Retina (tissue), 1 donor: ENCODE results near the gene ASTN2.
A peak's percentile ranks its signal among the peaks of the same experiment; 100 is the strongest.

Source experiments
- DNase-seq: peaks from one replicate; pipeline ENCODE4 v3.0.0-alpha.2; 2016

Gene ASTN2

DNA sequence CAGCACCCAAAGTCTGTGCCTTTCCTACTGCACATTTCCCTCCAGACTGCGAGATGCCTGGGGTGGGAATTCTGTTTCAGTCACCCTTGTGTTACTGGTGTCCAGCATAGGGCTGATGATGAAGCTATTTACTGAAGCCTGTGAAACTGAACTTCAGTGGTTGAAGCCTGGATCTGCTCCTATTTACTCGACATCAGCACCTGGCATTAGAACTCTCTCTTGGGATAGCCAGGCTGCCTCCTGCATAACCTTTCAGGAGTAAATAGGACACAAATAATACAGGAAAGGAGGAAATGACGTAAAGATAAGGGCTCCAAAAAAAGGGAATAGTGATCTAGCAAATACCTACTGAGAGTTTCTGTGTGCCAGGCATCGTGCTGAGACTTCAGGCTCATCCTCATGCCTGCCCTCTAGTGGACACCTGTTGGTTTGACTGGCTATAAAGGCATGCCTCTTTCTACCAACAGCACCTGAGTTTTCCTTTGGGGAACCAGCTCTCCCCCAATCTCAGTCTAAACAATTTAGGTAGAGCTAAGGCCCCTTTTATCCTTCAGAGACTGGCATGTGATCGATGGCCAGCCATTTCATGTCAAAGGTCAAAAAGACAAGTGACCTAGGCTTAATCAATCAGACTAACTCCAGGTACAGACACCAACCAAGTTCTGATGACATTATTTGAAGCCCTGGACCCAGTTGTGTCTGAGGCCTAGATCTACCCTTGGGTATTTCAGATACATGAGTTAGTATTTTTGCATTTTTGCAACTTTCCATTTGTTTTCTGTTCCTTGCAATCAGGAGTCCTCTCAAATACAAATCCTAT lies 919.8 kb downstream of the ASTN2 start:
- peak; percentile 24 for DNase-seq

DNA sequence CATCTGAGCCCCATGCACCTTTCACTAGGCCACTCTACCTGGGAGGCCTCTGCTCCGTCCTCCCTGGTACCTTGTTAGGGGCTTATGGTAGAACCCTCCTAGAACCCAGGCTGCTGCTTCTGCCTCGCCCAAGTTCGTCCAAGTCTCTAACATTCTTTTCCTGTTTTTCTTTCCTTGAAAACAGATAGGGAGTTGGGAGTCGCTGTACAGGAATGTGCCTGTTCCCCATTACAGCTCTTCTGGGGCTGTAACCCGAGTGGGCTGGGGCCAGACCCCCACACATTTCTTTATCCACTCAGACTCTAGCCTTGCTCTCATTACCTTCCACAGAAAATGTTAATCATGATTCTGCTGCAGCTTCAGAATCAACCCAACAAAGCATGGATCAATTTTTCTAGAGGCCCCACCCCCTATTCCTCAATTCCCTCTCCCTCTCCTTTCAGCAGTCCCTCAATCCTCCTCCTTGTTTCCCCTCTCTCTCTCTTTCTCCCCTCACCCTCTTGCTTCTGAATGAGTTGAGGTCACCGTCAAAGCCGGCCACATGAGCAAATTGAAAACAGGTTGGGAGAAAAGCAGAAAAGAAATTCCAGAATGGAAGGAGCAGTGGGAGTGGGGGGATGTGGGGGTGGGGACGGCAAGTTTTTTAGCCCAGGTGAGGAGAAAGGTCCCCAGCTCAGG lies 921.5 kb downstream of the ASTN2 start:
- no peak for DNase-seq

DNA sequence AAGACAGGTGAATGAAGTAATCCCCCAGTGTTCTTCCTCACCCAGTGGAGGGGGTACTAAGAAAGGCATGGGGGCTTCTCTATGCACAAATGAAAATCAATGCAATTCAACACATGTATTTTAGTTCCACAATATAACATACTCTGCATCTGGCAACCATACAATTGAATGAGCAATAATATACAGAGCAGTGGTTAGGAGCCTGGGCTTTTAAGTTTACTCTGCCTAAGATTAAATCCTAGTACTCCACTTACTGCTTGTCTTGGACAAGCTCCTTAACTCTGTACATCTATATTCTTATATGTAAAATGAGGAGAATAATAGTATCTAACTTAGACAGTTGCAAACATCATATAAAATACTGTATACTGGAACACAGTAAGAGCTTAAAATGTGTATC lies 923.2 kb downstream of the ASTN2 start:
- no peak for DNase-seq

DNA sequence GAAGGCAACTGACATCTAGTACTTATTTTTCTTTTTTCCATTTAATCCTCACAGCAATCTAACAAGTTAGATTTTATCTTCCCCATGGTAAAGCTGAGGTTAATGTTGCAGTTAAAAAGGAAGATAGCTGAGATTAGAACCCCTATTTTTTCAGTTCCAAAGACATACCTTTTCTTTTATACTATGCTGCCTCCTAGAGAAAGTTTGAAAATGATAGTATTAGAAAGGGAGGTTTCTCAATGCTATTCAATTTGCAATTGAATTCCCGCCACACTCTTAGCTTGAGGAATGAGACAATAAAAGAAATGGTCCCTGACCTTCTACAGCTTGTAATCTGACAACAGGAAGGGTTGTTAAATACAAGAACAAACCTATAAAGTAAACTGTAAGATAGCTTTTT lies 923.6 kb downstream of the ASTN2 start:
- DNase-seq = no peak

DNA sequence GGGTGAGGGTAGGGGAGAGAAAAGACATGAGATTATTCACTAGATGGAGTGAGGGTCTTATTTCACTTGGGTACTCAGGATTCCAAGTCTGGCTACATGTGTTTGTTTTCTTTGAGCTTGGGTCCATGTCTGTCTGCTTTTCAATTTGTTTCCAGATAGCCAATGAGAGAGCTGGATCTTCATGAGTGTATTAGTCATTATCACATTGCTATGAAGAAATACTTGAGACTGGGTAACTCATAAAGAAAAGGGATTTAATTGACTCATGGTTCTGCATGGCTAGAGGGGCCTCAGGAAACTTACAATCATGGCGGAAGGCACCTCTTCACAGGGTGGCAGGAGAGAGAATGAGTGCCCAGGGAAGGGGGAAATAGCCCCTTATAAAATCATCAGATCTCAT lies 924.5 kb downstream of the ASTN2 start:
- DNase-seq = no peak

DNA sequence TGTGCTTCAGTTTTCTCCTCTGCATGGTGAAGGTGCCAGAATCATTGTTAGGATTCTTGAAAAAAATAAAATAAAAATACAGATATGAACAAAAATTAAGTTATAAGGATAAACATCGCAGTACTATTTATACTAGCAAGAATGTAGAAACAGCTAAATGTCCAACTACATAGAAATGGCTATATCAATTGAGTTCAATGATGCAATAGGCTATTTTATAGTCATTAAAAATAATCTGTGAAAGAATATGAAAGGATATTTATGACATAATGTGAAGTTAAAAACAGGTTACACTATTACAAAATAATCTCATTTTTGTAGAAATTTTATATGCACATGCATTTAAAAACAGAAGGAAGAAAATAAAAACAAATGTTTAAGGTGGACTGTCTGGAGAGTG lies 926.5 kb downstream of the ASTN2 start:
- no peak for DNase-seq

DNA sequence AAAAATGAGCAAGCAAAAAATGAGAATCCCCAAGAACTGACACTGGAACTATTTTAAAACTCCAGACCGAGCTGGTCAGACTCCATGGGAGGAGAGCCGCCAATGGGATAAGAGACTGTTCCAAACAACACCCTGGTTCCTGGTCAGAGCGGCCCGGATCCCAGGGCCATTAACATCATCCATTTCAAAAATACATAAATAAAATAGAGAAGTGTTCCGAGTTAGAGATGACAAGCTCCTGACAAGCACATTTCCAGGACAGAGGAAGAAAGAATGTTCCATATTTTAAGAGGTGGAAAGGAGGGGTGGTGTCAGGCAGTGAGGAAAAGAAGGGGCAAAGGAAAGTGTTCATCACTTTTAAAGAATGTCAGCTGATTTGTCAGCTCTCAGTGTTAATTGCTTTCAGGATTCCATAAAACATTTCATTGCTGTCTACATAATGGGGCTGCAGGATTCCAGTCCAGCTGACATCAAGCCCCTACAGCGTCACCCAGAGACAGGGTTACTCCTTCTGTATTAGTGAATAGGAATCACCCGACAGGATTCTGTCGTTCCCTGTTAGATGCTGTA lies 930.3 kb downstream of the ASTN2 start:
- no peak for DNase-seq

DNA sequence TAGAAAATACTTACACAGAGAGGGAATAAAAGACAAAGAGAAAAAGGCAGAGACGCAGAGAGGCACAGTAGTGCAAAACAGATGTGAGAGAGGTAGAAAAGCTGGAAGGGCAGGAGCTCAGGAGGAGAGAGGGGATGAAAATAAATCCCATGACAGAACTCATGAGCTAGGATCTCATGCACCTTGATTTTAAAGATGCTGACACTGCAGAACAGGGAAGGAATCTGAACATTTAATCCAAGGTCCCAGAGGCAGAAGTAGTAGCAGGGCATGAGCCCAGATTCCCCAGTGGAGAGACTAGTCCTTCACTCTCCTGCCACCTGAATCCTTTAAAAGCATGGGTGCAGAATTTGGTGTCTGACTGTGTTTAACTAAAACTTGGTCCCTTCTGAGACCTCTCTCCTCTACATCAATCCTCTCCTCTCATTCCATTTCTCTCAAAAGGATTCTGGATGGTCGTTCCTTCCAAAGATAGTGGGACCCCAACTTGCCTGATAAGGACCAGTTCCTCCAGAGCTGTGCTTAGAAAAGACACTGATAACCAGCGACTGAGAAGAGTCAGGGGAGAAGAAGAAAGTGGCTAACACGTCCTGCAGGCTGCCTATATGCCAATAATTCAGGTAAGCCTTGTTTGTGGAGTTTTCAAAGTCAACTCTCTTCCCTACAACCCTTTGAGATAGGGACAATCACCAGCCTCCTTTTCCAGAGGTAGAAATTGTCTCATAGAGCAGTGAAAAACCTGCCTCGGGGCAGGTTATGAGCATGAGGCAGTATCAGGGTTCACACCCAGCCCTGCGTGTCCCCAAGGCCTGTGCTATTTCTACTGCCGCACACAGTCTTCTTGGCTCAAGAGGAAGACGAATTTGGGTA lies 931.0 kb downstream of the ASTN2 start:
- DNase-seq = no peak

DNA sequence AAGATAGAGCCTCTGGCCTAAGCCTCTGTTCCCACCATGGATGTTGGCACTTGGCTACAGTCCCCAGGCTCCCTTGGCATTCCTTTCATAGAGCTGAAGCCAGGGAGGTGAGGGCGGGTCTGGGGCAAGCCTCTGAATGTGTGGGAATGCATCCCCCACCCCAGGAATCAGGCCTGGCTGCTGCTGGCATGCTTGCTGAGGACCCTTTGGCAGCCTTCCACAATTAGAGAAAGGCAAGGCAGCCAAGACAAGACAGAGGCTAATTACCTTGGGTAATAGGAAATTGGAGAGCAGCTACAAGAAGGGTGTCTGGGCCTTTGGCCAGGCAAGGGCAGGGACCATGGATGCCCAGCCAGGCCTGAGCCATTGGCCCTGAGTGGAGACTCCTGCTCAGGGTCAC lies 932.1 kb downstream of the ASTN2 start:
- no peak for DNase-seq

DNA sequence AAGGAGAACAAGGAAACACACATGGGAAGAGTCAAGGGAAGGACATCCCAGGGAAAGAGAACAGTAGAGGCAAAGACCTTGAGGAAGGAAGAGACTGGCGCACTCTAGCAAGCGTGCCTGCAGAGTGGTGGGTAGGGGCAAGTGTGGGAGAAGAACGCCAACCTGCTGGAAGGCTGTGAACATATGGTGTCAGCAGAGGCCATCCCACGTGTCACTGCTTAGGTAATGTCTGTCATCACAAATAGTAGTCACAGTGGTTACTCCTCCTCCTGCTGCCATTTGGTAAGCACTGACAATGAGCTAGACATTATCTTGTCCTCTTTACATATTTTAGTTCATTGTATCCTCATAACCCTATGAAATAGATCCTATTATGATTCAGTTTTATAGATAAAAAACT lies 934.2 kb downstream of the ASTN2 start:
- DNase-seq = no peak

DNA sequence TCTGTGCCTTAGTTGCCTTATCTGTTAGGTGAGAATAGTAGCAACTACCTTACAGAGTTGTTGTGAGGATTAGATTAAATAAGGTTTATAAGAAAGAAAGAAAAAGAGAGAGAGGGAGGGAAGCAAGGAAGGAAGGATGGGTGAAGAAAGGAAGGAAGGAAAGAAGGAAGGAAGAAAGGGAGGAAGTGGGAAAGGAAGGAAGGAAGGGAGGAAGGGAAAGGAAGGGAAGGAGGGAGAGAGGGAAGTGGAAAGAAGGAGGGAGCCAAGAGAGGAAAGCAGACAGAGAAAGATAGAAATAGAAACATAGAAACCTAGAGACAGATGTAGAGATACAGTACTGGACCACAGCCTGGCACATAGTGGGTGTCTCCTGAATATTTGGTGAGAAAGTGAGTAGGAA lies 934.9 kb downstream of the ASTN2 start:
- DNase-seq = no peak

DNA sequence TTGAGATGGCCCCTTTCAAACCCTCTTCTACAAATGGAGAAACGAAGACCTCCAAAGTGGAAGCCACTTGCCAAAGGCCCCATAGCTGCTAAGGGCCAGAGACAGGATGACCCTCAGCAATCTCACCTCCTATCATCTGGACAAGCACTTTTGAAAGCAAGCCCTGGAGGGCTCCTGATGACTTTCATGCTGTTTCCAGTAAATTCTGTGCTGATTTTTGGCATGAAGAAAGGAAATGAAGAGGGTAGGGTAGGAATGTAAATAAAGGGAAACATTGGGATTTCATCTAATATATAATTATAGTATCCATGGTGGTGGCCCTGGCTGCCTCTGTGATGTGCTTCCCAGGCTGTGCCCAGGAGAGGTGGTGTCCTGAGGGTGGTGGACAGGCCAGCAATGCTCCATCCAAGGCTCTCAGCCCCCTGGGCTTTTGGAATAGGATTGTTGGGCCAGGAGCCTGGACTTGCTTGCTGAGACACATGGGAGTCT lies 935.8 kb downstream of the ASTN2 start:
- no peak for DNase-seq

DNA sequence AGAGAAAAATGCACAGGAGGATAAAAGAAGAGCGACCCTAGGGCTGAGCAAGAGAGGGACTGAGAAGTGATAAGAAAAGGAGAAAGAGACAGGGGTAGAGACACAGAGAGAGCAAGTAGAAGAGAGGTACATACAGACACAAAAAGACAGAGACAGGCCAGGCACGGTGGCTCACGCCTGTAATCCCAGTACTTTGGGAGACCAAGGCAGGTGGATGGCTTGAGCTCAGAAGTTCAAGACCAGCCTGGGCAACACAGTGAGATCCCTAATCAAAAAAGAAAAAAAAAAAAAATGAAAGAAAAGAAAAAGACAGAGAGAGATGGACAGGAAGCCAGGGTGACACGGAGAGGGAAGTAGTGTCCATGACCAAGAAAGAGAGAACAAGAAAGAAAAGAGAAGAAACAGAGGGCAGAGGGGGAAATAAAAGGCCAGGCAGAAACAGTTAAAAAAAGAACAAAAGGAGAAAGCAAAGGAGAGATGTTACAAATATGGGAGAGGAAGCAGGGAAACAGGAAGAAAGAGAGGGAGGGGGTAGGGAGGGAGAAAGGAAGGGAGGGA lies 937.2 kb downstream of the ASTN2 start:
- no peak for DNase-seq

DNA sequence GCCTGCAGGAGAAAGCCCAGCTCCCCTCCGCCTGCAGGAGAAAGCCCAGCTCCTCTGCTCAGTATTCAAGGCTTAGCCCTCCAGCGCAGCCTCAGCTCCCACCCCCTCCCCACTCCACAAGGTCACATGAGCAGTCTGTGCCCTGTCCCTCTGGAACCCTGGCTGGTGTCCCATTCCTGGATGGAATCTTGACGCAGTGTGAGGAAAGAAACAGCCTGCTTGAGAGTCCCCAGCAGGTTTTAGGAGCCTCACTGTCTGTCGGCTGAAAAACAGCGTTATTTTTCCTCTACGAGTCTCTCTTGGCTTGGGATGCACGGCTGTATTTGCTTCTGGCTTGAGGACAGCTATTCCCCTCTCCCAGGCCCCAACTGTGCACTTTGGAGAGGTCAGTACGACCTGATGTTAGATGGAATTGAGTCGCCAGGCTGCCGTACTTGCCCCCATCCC lies 937.9 kb downstream of the ASTN2 start:
- no peak for DNase-seq

DNA sequence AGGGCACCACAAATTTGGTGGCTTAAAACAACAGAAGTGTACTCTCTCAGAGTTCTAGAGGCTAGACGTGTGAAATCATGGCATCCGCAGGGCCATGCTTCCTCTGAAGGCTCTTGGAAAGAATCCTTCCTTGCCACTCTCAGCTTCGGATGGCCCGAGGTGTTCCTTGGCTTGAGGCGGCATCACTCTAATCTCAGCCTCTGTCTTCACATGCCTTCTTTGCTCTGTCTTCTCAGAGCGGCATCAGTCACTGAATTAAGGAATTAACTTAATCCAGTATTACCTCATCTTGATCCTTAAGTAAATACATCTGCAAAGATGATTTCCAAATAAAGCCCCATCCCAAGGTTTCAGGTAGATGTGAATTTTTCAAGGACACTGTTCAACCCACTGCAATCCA lies 938.9 kb downstream of the ASTN2 start:
- no peak for DNase-seq

DNA sequence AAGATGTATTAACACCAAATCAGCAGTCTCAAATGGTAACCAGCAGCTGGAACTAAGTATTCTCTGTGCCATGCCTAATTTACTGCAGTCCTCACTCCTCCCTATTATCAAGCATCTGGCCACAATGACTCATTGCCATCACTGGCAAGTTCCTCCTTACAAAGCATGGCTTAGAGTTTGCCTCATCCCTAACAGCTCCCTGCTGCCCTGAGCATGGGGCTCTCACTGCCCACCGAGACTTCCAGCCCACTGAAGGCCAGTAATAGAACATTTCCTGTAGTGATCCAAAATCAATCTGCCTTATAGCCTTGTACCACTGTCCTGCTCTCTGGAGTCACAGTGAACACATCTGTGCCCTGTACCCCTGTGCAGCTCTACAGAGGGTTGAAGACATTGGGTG lies 939.7 kb downstream of the ASTN2 start:
- no peak for DNase-seq

DNA sequence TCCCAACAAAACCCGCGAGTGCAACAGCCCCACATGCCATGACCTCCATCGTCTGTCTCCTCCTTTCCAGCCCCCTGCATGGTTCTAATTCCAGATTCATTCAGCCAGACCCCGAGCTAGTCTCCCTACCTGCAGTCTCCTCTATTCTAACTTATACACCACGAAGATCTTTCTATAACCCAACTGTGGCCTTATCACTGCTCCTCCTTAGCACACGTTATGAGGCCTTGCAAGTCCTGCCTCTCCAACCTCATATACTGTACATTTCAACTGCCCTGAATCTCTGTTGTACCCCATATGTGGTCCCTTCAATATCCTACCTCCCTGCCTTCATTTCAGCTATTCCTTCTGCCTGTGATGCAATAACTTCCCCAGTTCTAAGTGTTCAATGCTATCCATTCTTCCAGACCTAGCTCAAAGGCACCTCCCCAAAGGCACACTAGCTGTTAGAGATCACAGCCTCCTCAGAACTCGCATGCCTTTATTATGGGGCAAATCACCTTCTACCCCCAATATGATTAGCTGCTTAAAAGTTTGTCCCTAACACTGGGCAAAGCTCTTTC lies 942.8 kb downstream of the ASTN2 start:
- no peak for DNase-seq

DNA sequence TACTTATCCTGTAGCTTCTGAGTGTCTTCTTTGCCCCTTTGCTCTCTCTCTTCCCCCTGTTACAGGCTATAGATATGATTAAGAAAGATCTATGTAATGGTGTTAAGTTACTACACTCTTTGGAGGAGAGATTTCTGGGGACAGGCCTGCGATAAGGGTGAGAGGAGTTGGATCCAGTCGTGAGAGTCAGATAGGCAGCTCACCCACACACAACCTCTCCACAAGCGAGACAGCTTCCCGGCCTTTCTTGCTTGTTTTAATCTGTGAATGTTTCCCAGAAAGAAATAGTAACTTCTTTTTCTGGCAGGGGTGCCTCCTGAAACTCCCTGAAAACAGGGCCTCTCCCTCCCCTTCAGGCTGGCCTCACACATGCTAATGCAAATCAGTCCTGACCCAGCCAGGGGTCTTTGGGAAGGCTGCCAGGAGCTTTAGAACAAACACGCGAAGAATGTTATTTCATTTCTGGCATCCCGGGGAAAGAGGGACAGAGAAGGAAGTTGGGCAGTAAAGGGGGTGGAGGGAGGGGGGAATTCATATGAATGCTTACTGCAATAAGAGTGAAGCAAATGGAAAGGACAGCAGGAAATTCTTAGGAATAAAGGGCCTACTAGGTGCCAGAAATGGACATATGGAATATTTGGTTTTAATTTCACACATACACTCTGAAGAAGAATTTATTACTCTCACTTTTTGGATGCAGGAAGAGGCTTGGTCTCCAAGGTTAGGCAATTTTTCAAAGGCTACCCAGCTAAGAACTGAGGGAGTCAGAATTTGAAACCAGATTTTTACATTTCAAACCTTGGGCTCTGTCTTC lies 943.6 kb downstream of the ASTN2 start:
- peak; percentile 50 for DNase-seq

DNA sequence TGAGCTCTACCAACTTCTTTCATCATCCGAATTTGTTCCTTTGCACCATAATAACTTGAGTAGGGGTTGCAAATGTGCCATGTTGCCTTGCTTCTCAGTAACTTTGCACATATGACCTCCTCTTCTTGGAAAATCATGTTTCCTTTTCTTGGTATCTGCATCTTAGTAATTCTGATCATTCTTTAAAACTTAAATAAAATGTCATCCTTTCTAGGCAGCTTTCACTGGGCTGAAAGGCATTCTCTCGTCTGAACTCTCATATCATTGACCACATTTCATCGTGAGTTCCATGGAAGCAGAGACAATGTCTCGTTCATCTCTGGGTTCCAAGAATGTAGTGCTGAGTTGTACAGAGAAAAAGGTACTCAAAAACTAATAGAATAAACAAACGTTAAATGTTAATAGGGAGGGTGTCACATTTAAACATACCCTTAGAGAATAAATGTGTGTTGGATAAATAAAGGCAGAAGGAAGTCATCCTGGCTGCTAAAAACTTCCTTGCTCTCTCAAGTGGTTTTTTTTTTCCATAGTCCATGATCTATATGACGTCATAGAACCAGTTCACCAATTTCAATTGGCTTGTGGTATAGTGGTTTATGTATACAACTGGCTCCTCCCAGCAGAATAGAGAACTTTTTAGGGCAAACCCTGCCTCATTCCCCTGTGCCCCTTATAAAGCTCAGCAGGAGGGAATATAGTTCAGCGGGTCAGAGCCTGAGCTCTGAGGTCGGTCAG lies 945.9 kb downstream of the ASTN2 start:
- no peak for DNase-seq

DNA sequence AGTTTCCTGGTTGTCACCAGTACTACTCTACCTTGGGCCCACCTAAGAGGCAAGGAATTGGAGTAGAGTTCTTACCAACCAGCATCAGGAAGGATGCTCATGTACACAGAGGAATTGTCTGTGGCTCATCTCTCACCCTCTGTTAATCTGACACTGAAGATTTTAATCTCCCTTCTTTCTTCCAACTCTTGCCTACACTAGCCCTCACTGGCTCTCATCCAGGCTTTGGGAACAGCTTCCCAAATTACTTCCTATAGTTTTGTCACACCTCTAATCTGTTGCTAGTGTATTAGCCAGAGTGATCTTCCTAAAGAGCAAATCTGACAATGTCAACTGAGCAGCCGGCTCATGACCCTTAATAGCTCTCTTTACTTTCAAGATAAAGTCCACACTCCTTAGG lies 946.5 kb downstream of the ASTN2 start:
- DNase-seq = no peak
